Dendritic cell treated with granulocyte-macrophage colony-stimulating factor and Interleukin-4, amounts not matched to agents 40 ng/mL and 50 ng/mL, for 4 days (primary cell): ENCODE data around the gene ZIC1.

Source experiments
- H3K27ac Mint-ChIP-seq: one replicate; pipeline ENCODE4 v1.8.0; 2022; ENCODE audit warnings: mild to moderate bottlenecking, mixed read lengths
- H3K27me3 Mint-ChIP-seq: one replicate; pipeline ENCODE4 v1.8.0; 2022; ENCODE audit warnings: mild to moderate bottlenecking, mixed read lengths
- H3K36me3 Mint-ChIP-seq: one replicate; pipeline ENCODE4 v1.8.0; 2022; ENCODE audit warnings: low read depth, mixed read lengths
- H3K4me1 Mint-ChIP-seq: one replicate; pipeline ENCODE4 v1.8.0; 2022; ENCODE audit warnings: low read depth, mixed read lengths
- H3K4me3 Mint-ChIP-seq: one replicate; pipeline ENCODE4 v1.8.0; 2022; ENCODE audit warnings: mild to moderate bottlenecking, moderate library complexity, mixed read lengths
- H3K9me3 Mint-ChIP-seq: one replicate; pipeline ENCODE4 v1.8.0; 2022; ENCODE audit warnings: mixed read lengths
- intact Hi-C: fragments of 100-400 bp; cut with micrococcal nuclease; formaldehyde crosslinking; loops from one replicate; pipeline ENCODE4 v1.15.0; 2022

ZIC1 gene

GRCh38 chr3:147371140-147371539 is 38.0 kb upstream of the ZIC1 start:
- Mint-ChIP-seq H3K27me3 (peaks cover 76% of the 10 kb centered on the region), H3K27ac (no peak overlapping the region), H3K4me1 (no peaks in the 10 kb centered on the region), H3K36me3 (no peaks in the 10 kb centered on the region), H3K9me3 (no peaks in the 10 kb centered on the region), H3K4me3 (no peak overlapping the region)
- intact Hi-C loops, result no loop called here

GRCh38 chr3:147371771-147372340 is 37.3 kb upstream of the ZIC1 start:
- H3K27me3 Mint-ChIP-seq, result peaks cover 80% of the 10 kb centered on the region
- H3K27ac Mint-ChIP-seq, result no peak overlapping the region
- no peak overlapping the region for H3K4me3 Mint-ChIP-seq
- H3K36me3 Mint-ChIP-seq, result no peaks in the 10 kb centered on the region
- no peaks in the 10 kb centered on the region for H3K9me3 Mint-ChIP-seq
- no peaks in the 10 kb centered on the region for H3K4me1 Mint-ChIP-seq
- intact Hi-C loops, result no loop called here

GRCh38 chr3:147372525-147373027 is 36.6 kb upstream of the ZIC1 start:
- no peak overlapping the region for H3K27ac Mint-ChIP-seq
- H3K27me3 Mint-ChIP-seq, result peaks cover 86% of the 10 kb centered on the region
- no peak overlapping the region for H3K4me3 Mint-ChIP-seq
- no peaks in the 10 kb centered on the region for H3K4me1 Mint-ChIP-seq
- intact Hi-C loops, result no loop called here
- no peaks in the 10 kb centered on the region for H3K9me3 Mint-ChIP-seq
- H3K36me3 Mint-ChIP-seq, result no peaks in the 10 kb centered on the region

GRCh38 chr3:147373301-147373700 is 35.9 kb upstream of the ZIC1 start:
- Mint-ChIP-seq H3K4me1 (no peaks in the 10 kb centered on the region), H3K4me3 (no peak overlapping the region), H3K27ac (no peak overlapping the region), H3K36me3 (no peaks in the 10 kb centered on the region), H3K27me3 (peaks cover 87% of the 10 kb centered on the region), H3K9me3 (peaks cover 7% of the 10 kb centered on the region)
- intact Hi-C loops, result no loop called here

GRCh38 chr3:147377412-147378367 is 31.5 kb upstream of the ZIC1 start:
- Mint-ChIP-seq H3K27me3 (peaks cover 81% of the 10 kb centered on the region), H3K4me1 (no peaks in the 10 kb centered on the region), H3K4me3 (no peak overlapping the region), H3K36me3 (no peaks in the 10 kb centered on the region), H3K9me3 (peaks cover 8% of the 10 kb centered on the region), H3K27ac (no peak overlapping the region)
- intact Hi-C loops, result no loop called here

GRCh38 chr3:147379651-147380050 is 29.5 kb upstream of the ZIC1 start:
- peaks cover 14% of the 10 kb centered on the region for H3K9me3 Mint-ChIP-seq
- no peak overlapping the region for H3K4me3 Mint-ChIP-seq
- no peaks in the 10 kb centered on the region for H3K4me1 Mint-ChIP-seq
- H3K27me3 Mint-ChIP-seq, result peaks cover 82% of the 10 kb centered on the region
- H3K27ac Mint-ChIP-seq, result no peak overlapping the region
- H3K36me3 Mint-ChIP-seq, result no peaks in the 10 kb centered on the region
- intact Hi-C loops, result no loop called here

- Mint-ChIP-seq H3K4me3 (no peak overlapping the region), H3K4me1 (no peaks in the 10 kb centered on the region), H3K9me3 (peaks cover 16% of the 10 kb centered on the region), H3K27ac (no peak overlapping the region), H3K27me3 (peaks cover 84% of the 10 kb centered on the region), H3K36me3 (no peaks in the 10 kb centered on the region)
- intact Hi-C loops, result no loop called here
Observed at GRCh38 chr3:147380387-147380951, 28.7 kb upstream of the ZIC1 start.

- H3K27ac Mint-ChIP-seq, result no peak overlapping the region
- intact Hi-C loops, result no loop called here
- H3K4me1 Mint-ChIP-seq, result no peaks in the 10 kb centered on the region
- H3K9me3 Mint-ChIP-seq, result peaks cover 16% of the 10 kb centered on the region
- no peaks in the 10 kb centered on the region for H3K36me3 Mint-ChIP-seq
- H3K4me3 Mint-ChIP-seq, result no peak overlapping the region
- peaks cover 87% of the 10 kb centered on the region for H3K27me3 Mint-ChIP-seq
Observed at GRCh38 chr3:147380977-147381376, 28.2 kb upstream of the ZIC1 start.

GRCh38 chr3:147381596-147381995 is 27.6 kb upstream of the ZIC1 start:
- Mint-ChIP-seq H3K27me3 (peaks cover 91% of the 10 kb centered on the region), H3K27ac (no peak overlapping the region), H3K4me3 (no peak overlapping the region), H3K36me3 (no peaks in the 10 kb centered on the region), H3K9me3 (peaks cover 16% of the 10 kb centered on the region), H3K4me1 (no peaks in the 10 kb centered on the region)
- intact Hi-C loops, result no loop called here

GRCh38 chr3:147383617-147384016 is 25.5 kb upstream of the ZIC1 start:
- Mint-ChIP-seq H3K9me3 (peaks cover 8% of the 10 kb centered on the region), H3K4me3 (no peak overlapping the region), H3K27me3 (peaks cover 92% of the 10 kb centered on the region), H3K36me3 (no peaks in the 10 kb centered on the region), H3K4me1 (no peaks in the 10 kb centered on the region), H3K27ac (no peak overlapping the region)
- intact Hi-C loops, result no loop called here

GRCh38 chr3:147384210-147385058 is 24.7 kb upstream of the ZIC1 start:
- no peaks in the 10 kb centered on the region for H3K4me1 Mint-ChIP-seq
- intact Hi-C loops, result no loop called here
- H3K9me3 Mint-ChIP-seq, result peaks cover 8% of the 10 kb centered on the region
- H3K36me3 Mint-ChIP-seq, result no peaks in the 10 kb centered on the region
- H3K27me3 Mint-ChIP-seq, result peaks cover 92% of the 10 kb centered on the region
- no peak overlapping the region for H3K27ac Mint-ChIP-seq
- no peak overlapping the region for H3K4me3 Mint-ChIP-seq

- peaks cover 92% of the 10 kb centered on the region for H3K27me3 Mint-ChIP-seq
- no peak overlapping the region for H3K27ac Mint-ChIP-seq
Observed at GRCh38 chr3:147385059-147386012, 23.8 kb upstream of the ZIC1 start.

More at GRCh38 chr3:147385059-147386012, 23.8 kb upstream of the ZIC1 start:
- H3K4me3 Mint-ChIP-seq, result no peak overlapping the region
- H3K4me1 Mint-ChIP-seq, result no peaks in the 10 kb centered on the region
- no peaks in the 10 kb centered on the region for H3K36me3 Mint-ChIP-seq
- H3K9me3 Mint-ChIP-seq, result peaks cover 8% of the 10 kb centered on the region
- intact Hi-C loops, result no loop called here
